HG03575 (cell line): ENCODE measurements around the gene C1QL1.

Source experiments
- ATAC-seq: cut with Tn5 transposase; IDR thresholded peaks from one replicate; pipeline ENCODE4 v1.9.1; 2021; ENCODE audit not compliant: unreplicated experiment, insufficient number of reproducible peaks, low FRiP score; ENCODE audit errors: extremely low read depth

The C1QL1 gene

DNA sequence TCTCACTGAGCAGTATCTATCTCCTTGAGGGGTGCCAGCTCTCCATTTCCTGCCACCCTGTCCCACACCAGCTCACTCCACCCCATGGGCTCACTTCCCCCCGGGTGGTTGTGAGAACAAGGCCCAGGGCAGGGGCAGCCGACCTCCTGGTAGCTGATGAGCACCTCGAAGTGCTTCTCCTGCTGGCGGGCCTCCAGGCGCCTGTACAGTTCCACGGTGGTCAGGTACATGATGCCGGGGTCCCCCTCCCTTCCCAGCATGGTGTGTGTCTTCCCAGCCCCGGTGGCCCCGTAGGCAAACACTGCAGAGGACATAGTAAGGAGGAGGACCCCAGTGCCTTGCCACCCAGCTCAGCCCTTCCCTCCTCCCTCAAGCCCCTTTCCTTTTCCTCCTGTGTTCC is 33.0 kb downstream of the C1QL1 start:
- ATAC-seq: no peak

- ATAC-seq: no peak
Observed at GRCh38 chr17:44934745-44935105, 33.4 kb downstream of the C1QL1 start.

DNA sequence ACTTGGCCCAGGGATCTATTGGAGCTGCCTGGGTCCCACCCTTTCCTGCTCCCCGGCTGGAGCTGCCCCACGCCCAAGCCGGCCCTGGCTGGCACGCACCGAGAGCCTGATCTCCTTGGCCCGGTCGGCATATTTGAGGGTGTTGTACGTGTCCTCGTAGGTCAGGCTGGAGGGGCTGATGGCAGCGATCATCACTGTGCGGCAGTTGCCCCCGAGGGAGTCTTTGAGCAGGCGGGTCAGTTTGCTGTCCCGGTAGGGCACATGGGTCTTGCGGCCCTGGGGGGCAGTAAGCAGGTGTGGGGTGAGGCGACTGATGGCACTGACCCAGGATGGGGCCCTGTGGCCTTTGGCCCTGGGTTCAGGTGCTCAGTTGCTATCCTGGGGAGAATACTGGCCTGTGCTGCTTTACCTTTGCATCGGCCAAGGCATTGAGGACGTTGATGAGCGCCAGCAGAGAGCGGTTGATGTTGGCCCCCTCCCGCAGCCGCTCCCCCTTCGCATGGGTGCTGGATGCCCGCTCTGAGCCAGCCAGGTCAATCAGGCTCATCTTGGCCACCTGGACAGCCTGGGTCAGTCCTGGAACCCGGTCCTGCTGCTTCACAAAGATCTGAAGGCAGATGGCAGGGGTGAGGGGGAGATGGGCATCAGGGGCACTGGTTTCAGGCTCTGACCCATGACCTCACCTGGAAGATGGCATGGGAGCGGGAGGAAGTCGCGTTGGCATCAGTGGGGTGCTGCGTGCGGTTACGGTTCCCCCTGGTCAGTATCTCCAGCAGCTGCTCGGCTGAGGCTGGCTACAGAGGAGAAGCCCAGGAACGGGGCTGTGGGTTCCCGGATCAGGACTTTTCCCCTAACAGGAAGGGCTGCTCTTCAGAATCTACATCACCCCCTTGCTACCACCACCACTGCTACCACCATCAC is 34.0 kb downstream of the C1QL1 start:
- ATAC-seq: no peak

DNA sequence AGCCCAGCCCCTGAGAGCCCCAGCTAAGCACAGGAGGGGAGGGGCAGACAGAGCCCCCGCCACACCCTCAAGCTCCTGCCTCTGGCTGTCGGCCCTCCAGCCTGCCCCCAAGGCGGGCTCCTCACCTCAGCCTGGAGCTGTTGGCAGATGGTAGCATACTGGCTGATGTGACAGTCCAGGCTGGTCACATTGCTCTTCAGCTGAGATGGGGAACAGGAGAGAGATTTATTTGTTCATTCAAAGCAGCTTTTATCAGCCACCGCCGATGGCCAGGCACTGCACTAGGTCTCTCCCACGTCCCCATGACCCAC is 35.4 kb downstream of the C1QL1 start:
- no peak for ATAC-seq

DNA sequence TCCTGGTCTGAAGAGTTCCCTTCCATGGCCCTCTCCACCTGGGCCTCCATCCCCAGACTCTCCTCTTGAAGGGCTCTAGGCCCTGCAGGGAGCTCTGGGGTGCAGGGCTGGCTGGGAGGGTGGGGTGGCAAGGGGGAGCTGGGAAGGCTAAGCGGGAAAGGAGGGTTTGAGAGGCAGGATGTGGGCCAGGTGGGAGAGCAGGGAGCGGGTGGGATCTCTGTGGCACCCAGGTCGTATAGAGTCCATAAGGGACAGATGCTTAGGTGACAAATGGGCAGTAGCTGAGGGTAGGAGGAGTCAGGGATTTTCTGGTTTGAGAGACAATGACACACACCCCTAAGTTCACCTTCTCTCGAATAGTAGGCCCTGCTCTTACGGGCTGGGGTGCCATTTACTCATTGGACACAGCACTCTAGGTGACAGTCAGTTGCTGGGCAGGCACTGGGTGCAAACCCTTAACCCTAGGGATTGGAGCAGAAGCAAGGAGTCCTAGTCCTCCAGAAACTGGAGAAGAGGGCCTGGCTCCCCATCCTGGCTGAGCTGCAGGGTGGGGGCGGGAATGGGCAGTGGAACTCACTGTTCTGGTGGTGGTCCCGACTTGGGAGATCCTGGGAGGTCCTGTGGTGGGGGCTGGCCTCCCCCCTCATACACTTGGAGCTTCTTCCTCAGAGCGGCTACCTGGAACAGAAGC is 35.9 kb downstream of the C1QL1 start:
- no peak for ATAC-seq

DNA sequence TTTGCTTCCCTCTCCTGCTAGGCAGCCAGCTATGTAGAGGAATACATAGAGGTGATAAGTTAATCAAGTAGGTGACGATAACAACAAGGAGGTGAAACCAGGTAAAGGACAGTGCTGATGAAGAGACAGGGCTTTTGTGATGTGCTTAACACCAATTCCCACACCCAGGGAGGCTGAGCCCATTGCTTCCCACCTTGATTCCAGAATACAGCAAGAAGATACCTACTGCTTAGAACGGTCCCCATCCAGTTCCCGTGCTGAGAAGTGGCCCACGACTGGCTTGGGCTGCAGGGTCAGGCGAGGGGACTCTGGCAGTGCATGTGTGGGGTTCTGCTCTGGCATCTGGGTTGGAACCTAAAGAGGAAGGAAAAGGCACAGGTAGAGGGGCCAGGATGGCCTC is 36.7 kb downstream of the C1QL1 start:
- ATAC-seq: no peak

DNA sequence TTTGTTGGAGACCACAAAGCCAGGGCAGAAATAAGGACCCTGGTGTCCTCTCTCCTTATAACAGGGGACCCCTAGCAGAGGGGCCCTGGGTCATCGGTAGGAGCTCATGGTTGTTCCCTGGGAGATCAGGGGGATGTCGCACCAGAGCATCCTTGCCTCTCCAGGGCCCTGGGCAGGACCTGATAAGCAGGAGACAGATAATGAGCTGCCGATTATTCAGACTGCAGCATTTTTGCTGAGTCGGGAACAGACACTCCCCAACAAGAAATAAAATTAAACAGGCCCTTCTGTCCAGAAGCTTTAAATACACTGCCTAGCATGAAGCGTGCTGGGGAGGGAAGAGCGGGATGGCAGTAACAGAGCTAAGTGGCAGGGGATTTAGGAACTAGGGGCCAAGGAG is 37.4 kb downstream of the C1QL1 start:
- ATAC-seq: no peak

- no peak for ATAC-seq
Observed at GRCh38 chr17:44928950-44929720, 39.0 kb downstream of the C1QL1 start.

- no peak for ATAC-seq
Observed at GRCh38 chr17:44928136-44928535, 40.0 kb downstream of the C1QL1 start.

DNA sequence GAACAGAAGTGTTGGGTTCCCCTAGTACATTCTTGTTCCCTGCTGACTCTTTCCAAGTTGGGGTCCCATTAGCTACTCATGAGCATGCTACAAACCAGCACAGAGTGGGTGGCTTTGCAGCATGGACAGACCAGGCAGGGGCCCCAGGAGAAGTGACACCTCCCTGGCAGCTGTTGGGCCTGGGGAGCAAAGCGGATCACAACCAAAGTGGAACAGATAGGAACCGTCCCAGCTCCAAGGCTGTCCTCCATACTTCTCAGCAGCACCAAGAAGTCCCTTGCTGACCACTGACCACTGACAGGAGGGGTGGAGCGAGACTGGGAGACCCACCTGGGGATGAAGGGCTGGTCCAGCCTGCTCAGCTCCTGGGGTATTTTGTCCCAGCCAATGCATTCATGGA is 40.4 kb downstream of the C1QL1 start:
- no peak for ATAC-seq

DNA sequence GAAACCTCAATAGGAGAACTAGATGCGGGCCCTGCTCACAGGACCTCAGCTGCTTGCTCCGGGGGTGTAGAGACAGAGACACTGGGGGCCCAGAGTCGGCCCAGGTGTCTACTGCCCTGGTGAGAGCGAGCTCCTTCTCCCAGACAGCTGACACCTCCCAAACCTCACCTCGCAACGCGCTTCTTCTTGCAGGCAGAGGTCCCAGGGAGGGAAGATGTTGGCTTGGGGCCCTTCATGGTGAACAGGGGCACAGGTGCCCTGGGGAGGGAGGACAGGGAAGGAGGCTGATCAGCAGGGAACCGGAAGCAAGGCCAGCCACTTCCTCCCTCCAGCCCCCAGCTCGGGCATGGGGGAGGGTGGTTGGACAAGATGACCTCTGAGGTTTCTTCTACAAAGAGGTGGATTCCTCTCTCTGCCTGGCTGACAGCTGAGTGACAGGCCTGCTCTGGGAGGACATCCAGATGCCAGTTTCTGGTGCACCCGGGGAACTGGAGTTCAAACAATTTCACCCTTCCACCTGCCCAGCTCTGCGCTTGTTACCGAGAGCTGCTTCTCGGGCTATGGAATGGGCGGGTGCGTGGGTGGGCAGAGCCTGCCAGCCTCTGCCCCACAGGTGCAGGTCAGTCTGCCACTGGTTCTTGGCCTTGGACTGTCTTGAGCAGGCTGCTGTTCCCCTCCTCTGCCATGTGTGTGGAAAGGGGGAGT is 41.1 kb downstream of the C1QL1 start:
- ATAC-seq: no peak

GRCh38 chr17:44925731-44926697 is 42.1 kb downstream of the C1QL1 start:
- no peak for ATAC-seq

GRCh38 chr17:44924107-44924544 is 44.0 kb downstream of the C1QL1 start:
- no peak for ATAC-seq

GRCh38 chr17:44922746-44923470 is 45.2 kb downstream of the C1QL1 start:
- no peak for ATAC-seq

DNA sequence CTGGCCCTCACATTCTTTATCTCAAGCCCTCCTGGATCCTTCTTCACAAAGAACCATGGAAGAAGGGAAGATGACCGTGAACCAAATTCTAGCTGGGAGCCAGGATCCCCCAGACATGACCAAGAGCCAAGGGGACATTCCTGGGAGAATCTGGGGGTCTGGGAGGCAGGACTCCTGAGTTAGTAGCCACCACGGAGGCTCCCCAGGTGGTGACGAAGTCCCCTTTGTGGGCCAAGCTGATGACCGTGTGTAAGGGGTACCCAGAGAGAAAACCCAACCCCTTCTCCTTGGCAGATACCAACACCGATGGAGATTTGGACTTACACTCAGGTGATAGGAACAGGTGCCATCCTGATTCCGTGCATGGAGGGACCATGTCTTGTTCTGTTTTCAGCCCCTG is 46.0 kb downstream of the C1QL1 start:
- no peak for ATAC-seq

- ATAC-seq: no peak
Observed at GRCh38 chr17:44921122-44921882, 46.8 kb downstream of the C1QL1 start.

DNA sequence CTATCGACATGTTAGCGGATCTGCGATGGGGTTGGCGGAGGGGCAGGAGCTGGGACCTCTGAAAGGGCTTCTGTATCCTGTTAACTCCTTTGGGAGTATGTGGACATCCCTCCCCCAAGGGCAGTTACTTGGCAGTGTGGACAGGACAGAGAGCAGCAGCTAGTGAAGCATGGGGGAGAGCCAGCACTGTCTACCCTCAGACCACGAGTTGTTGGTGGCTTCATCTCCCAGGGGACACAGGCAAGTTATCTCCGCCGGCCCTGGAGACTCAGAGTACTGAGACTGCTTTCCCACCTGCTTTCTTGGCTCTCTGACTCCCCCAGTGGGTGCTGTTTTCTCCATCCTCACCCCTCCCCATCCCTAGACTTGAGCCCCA is 47.5 kb downstream of the C1QL1 start:
- ATAC-seq: no peak
